ENCODE measurements around the gene RNF180.

GRCh38 chr5:64181440-64181839 is 15.8 kb downstream of the RNF180 start:
- no peak for TF ChIP-seq HINFP (CRISPR knock-in tag; IDR thresholded peaks at IDR 0.05; ENCODE audit: low read depth)
- no peak for TF ChIP-seq MLLT10 (CRISPR knock-in tag; IDR thresholded peaks at IDR 0.05)
- TF ChIP-seq ZHX1 (CRISPR knock-in tag; IDR thresholded peaks at IDR 0.05; ENCODE audit: low read depth): no peak
- TF ChIP-seq ZNF12 (CRISPR knock-in tag; IDR thresholded peaks at IDR 0.05): no peak
- TF ChIP-seq MED1 (CRISPR knock-in tag; IDR thresholded peaks at IDR 0.05): no peak
- TF ChIP-seq ZNF124 (CRISPR knock-in tag; IDR thresholded peaks at IDR 0.05): no peak
- no peak for TF ChIP-seq EED (CRISPR knock-in tag; IDR thresholded peaks at IDR 0.05)
- no peak for TF ChIP-seq CTCF (CRISPR knock-in tag; IDR thresholded peaks at IDR 0.05)
- no peak for TF ChIP-seq FOXJ3 (CRISPR knock-in tag; IDR thresholded peaks at IDR 0.05; ENCODE audit: borderline replicate concordance)
- TF ChIP-seq ZBTB40 (IDR thresholded peaks at IDR 0.05): no peak
- no peak for TF ChIP-seq ZBTB40 (CRISPR knock-in tag; IDR thresholded peaks at IDR 0.05)

All from HepG2 (cell line).